ENCODE measurements around the gene MRPL9. TPM values are rescaled to one million over a fixed set of nuclear protein-coding genes. Genes with fewer than 3 reads are reported as not detected.

The MRPL9 gene
- total RNA-seq, 2 donors from 2014 or later, result 49.4 to 104 TPM

DNA sequence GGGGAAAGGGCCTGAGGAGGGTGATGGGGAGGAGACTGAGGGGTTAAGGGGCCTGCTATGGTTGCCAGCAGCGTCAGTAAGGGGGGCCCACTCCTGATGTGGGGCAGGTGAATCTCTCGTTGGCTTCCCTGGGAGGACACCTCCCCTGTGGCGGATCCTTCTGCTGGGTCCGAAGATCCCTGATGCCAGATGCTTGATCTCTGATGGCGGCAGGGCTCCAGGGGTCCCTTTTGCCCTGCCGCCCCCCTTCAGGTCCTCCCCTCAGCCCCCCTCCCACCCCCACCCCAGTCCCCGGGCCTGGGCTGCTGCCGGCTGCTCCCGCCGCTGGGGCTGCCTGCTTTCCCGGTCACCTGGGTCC, 46.9 kb downstream of the MRPL9 start:
- Histone ChIP-seq H3K27me3 (no peaks in the 10 kb centered on the region), H3K27ac (no peak overlapping the region)

GRCh38 chr1:151715726-151716404, 47.4 kb downstream of the MRPL9 start:
- no peak for TF ChIP-seq CTCF (IDR thresholded peaks at IDR 0.05)
- Histone ChIP-seq H3K4me3 (no peak overlapping the region), H3K27me3 (no peaks in the 10 kb centered on the region), H3K9ac (ENCODE audit: low read depth in 2 of 2, low read length in 2 of 2) (no peak overlapping the region), H3K4me1 (peaks cover 6% of the 10 kb centered on the region), H3K9me3 (no peaks in the 10 kb centered on the region), H3K36me3 (no peaks in the 10 kb centered on the region), H3K27ac (no peak overlapping the region)
- no peak for DNase-seq
- intact Hi-C loops (cut with DNase I), result no loop called here

More for the DNA sequence above, 46.9 kb downstream of the MRPL9 start:
- no peak overlapping the region for H3K9ac ChIP-seq (ENCODE audit: low read depth in 2 of 2, low read length in 2 of 2)
- no peaks in the 10 kb centered on the region for H3K9me3 ChIP-seq
- DNase-seq, result no peak
- H3K4me1 ChIP-seq, result peaks cover 11% of the 10 kb centered on the region
- no peak overlapping the region for H3K4me3 ChIP-seq
- intact Hi-C loops (cut with DNase I), result no loop called here
- TF ChIP-seq CTCF (IDR thresholded peaks at IDR 0.05), result no peak
- H3K36me3 ChIP-seq, result no peaks in the 10 kb centered on the region

GRCh38 chr1:151714820-151715725, 48.2 kb downstream of the MRPL9 start:
- no peak for TF ChIP-seq CTCF (IDR thresholded peaks at IDR 0.05)
- Histone ChIP-seq H3K9me3 (no peaks in the 10 kb centered on the region), H3K27me3 (no peaks in the 10 kb centered on the region), H3K9ac (ENCODE audit: low read depth in 2 of 2, low read length in 2 of 2) (no peak overlapping the region), H3K4me3 (no peak overlapping the region), H3K4me1 (peaks cover under 1% of the 10 kb centered on the region), H3K36me3 (no peaks in the 10 kb centered on the region), H3K27ac (no peak overlapping the region)
- intact Hi-C loops (cut with DNase I), result no loop called here
- DNase-seq, result no peak

DNA sequence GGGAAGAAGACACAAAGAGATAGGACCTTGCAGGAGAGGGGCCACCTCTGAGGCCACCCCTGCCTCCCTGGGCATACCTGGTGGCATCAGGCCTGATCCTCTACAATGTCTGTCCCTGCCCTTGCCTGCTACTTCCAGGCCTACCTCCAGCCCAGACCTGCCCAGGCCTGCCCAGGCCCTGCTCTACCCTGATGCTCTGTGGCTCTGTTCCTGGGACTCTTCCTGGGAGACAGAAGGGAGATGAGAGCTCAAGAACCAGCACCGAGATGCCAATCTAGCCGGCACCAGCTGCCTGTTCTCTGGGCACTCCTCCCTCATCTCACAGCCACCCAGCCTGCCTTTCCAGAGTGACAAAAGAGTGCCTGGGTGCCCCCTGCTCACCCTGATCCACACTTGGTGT, 49.4 kb downstream of the MRPL9 start:
- H3K9ac ChIP-seq (ENCODE audit: low read depth in 2 of 2, low read length in 2 of 2), result no peak overlapping the region
- no peaks in the 10 kb centered on the region for H3K9me3 ChIP-seq
- no peak for TF ChIP-seq CTCF (IDR thresholded peaks at IDR 0.05)
- DNase-seq, result no peak
- intact Hi-C loops (cut with DNase I), result no loop called here
- H3K27me3 ChIP-seq, result no peaks in the 10 kb centered on the region
- no peaks in the 10 kb centered on the region for H3K4me1 ChIP-seq
- no peak overlapping the region for H3K27ac ChIP-seq
- H3K36me3 ChIP-seq, result no peaks in the 10 kb centered on the region
- no peak overlapping the region for H3K4me3 ChIP-seq

DNA sequence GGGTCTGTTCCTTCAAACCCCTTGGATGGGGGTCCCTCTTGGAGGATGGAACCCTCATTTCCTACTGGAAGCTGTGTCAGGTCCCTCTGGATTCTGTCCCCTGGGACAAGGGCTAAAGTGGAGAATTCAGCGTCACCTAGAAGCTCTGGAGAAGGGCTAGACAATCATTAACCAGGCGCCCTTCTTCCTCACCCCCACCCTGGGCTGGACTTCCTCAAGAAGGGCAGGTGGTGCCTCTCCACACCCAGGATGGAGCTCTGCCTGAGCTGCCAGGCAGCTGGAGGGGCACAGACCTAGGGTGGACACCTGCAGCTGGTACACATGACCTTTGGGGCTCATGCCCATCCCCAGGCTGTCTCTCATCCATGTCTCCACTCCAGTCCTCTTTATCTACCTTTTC, 50.3 kb downstream of the MRPL9 start:
- Histone ChIP-seq H3K9ac (ENCODE audit: low read depth in 2 of 2, low read length in 2 of 2) (peak overlapping the region in 1 of 2 donors; percentile 21), H3K4me1 (no peaks in the 10 kb centered on the region), H3K36me3 (no peaks in the 10 kb centered on the region), H3K27ac (no peak overlapping the region), H3K27me3 (no peaks in the 10 kb centered on the region), H3K9me3 (no peaks in the 10 kb centered on the region), H3K4me3 (no peak overlapping the region)
- peak; percentile 89 for DNase-seq
- intact Hi-C loops (cut with DNase I), result no loop called here
- no peak for TF ChIP-seq CTCF (IDR thresholded peaks at IDR 0.05)
